IPS-20b (cell line): Measurements from ENCODE around the gene PER1.
A peak's percentile ranks its signal among the peaks of the same experiment; 100 is the strongest.

Experiments used
- H3K27ac ChIP-seq: one replicate; pipeline ENCODE4 v1.5.1; 2013; ENCODE audit warnings: low read length
- H3K27me3 ChIP-seq: 2 replicates; pipeline ENCODE4 v1.6.1; 2013; ENCODE audit warnings: mild to moderate bottlenecking, low read length, inconsistent platforms; ENCODE audit not compliant: insufficient read depth
- H3K36me3 ChIP-seq: 2 replicates; pipeline ENCODE4 v1.6.1; 2013; ENCODE audit warnings: low read depth, mild to moderate bottlenecking, inconsistent platforms, low read length, moderate library complexity; ENCODE audit not compliant: insufficient read depth
- H3K4me1 ChIP-seq: 2 replicates; pipeline ENCODE4 v1.6.1; 2013; ENCODE audit warnings: mild to moderate bottlenecking, control low read depth, inconsistent platforms, low read length, moderate library complexity; ENCODE audit not compliant: insufficient read depth
- H3K4me3 ChIP-seq: 2 replicates; pipeline ENCODE4 v1.5.1; 2013; ENCODE audit warnings: mild to moderate bottlenecking, low read length, inconsistent platforms
- H3K9ac ChIP-seq: 2 replicates; pipeline ENCODE4 v1.6.1; 2013; ENCODE audit warnings: low read depth, mild to moderate bottlenecking, inconsistent platforms, low read length, moderate library complexity
- H3K9me3 ChIP-seq: 2 replicates; pipeline ENCODE4 v1.6.1; 2013; ENCODE audit warnings: mild to moderate bottlenecking, low read depth, low read length, inconsistent platforms; ENCODE audit not compliant: insufficient read depth

PER1 gene

GRCh38 chr17:8152112-8152775 lies at the start of gene PER1:
TSS of gene PER1 (minus strand) at chr17:8152404. CDS start at chr17:8150706, 1,698 bp downstream.
- Histone ChIP-seq H3K9me3 (no peaks in the 10 kb centered on the region), H3K4me3 (peak within 1 kb of the TSS; percentile 93), H3K27ac (peak within 1 kb of the TSS; percentile 21), H3K4me1 (peaks cover 12% of the 10 kb centered on the region; the same call in 1 of the 2 replicates), H3K27me3 (no peaks in the 10 kb centered on the region), H3K9ac (peak within 1 kb of the TSS; percentile 87; the same call in 1 of the 2 replicates), H3K36me3 (peaks cover 30% of the 10 kb centered on the region)

GRCh38 chr17:8192070-8192815 lies 40.0 kb upstream of the PER1 start:
- Histone ChIP-seq H3K27me3 (peaks cover 18% of the 10 kb centered on the region), H3K9ac (peak overlapping the region; percentile 72; the same call in 1 of the 2 replicates), H3K36me3 (no peaks in the 10 kb centered on the region), H3K4me1 (peaks cover 18% of the 10 kb centered on the region; the same call in 1 of the 2 replicates), H3K9me3 (no peaks in the 10 kb centered on the region), H3K27ac (no peak overlapping the region), H3K4me3 (peak overlapping the region; percentile 74)

- Histone ChIP-seq H3K4me1 (peaks cover 18% of the 10 kb centered on the region; the same call in 1 of the 2 replicates), H3K9ac (no peak overlapping the region; the same call in 1 of the 2 replicates), H3K27me3 (peaks cover 18% of the 10 kb centered on the region), H3K9me3 (no peaks in the 10 kb centered on the region), H3K36me3 (no peaks in the 10 kb centered on the region), H3K27ac (no peak overlapping the region), H3K4me3 (peak overlapping the region; percentile 49; the same call in 1 of the 2 replicates)
Observed at GRCh38 chr17:8190506-8190905, 38.3 kb upstream of the PER1 start.

- no peak within 1 kb of the TSS; the same call in 1 of the 2 replicates for H3K9ac ChIP-seq
- H3K4me3 ChIP-seq: peak within 1 kb of the TSS; percentile 80
- H3K27me3 ChIP-seq: peaks cover 18% of the 10 kb centered on the region
- H3K9me3 ChIP-seq: no peaks in the 10 kb centered on the region
- H3K4me1 ChIP-seq: peaks cover 18% of the 10 kb centered on the region; the same call in 1 of the 2 replicates
- no peak within 1 kb of the TSS for H3K27ac ChIP-seq
- H3K36me3 ChIP-seq: no peaks in the 10 kb centered on the region
Observed at GRCh38 chr17:8189711-8190477, 37.7 kb upstream of the PER1 start, which contains the start of gene BORCS6. TSS of gene BORCS6 (minus strand) at chr17:8190180. CDS start at chr17:8190140, 40 bp downstream.

GRCh38 chr17:8189041-8189710 lies 37.0 kb upstream of the PER1 start:
- H3K36me3 ChIP-seq: no peaks in the 10 kb centered on the region
- peaks cover 18% of the 10 kb centered on the region; the same call in 1 of the 2 replicates for H3K4me1 ChIP-seq
- peak overlapping the region; percentile 80 for H3K4me3 ChIP-seq
- peaks cover 18% of the 10 kb centered on the region for H3K27me3 ChIP-seq
- H3K9ac ChIP-seq: no peak overlapping the region
- H3K9me3 ChIP-seq: no peaks in the 10 kb centered on the region
- H3K27ac ChIP-seq: no peak overlapping the region

- no peak overlapping the region for H3K27ac ChIP-seq
- H3K36me3 ChIP-seq: no peaks in the 10 kb centered on the region
- H3K4me3 ChIP-seq: peak overlapping the region; percentile 80
- no peaks in the 10 kb centered on the region for H3K9me3 ChIP-seq
- peaks cover 18% of the 10 kb centered on the region; the same call in 1 of the 2 replicates for H3K4me1 ChIP-seq
- H3K9ac ChIP-seq: peak overlapping the region; percentile 2; the same call in 1 of the 2 replicates
- H3K27me3 ChIP-seq: peaks cover 18% of the 10 kb centered on the region
Observed at GRCh38 chr17:8188263-8188839, 36.1 kb upstream of the PER1 start.

- Histone ChIP-seq H3K27ac (no peak overlapping the region), H3K4me1 (peaks cover 17% of the 10 kb centered on the region; the same call in 1 of the 2 replicates), H3K27me3 (peaks cover 18% of the 10 kb centered on the region), H3K9ac (peak overlapping the region; percentile 53; the same call in 1 of the 2 replicates), H3K36me3 (no peaks in the 10 kb centered on the region), H3K9me3 (no peaks in the 10 kb centered on the region), H3K4me3 (peak overlapping the region; percentile 80)
Observed at GRCh38 chr17:8187517-8188262, 35.5 kb upstream of the PER1 start.

- no peak overlapping the region for H3K27ac ChIP-seq
- peak overlapping the region; percentile 80 for H3K4me3 ChIP-seq
- no peaks in the 10 kb centered on the region for H3K36me3 ChIP-seq
- peaks cover 15% of the 10 kb centered on the region; the same call in 1 of the 2 replicates for H3K4me1 ChIP-seq
- peak overlapping the region; percentile 82; the same call in 1 of the 2 replicates for H3K9ac ChIP-seq
- no peaks in the 10 kb centered on the region for H3K9me3 ChIP-seq
- H3K27me3 ChIP-seq: peaks cover 18% of the 10 kb centered on the region
Observed at GRCh38 chr17:8186787-8187516, 34.7 kb upstream of the PER1 start.

GRCh38 chr17:8186446-8186786 lies 34.2 kb upstream of the PER1 start:
- H3K9me3 ChIP-seq: no peaks in the 10 kb centered on the region
- peak overlapping the region; percentile 82; the same call in 1 of the 2 replicates for H3K9ac ChIP-seq
- H3K36me3 ChIP-seq: no peaks in the 10 kb centered on the region
- peaks cover 18% of the 10 kb centered on the region for H3K27me3 ChIP-seq
- H3K27ac ChIP-seq: no peak overlapping the region
- peaks cover 12% of the 10 kb centered on the region; the same call in 1 of the 2 replicates for H3K4me1 ChIP-seq
- peak overlapping the region; percentile 80 for H3K4me3 ChIP-seq
